Measurements from ENCODE around the gene SMIM17. TPM values are rescaled to one million over a fixed set of nuclear protein-coding genes. Genes with fewer than 3 reads are reported as not detected.
A peak's percentile ranks its signal among the peaks of the same experiment; 100 is the strongest.

Gene SMIM17
- total and polyA plus RNA-seq, 2 of the 13 experiments (the other 11 are each of a cell fraction or from before 2014, with no cell fraction given): 0.21 to 0.53 TPM

DNA sequence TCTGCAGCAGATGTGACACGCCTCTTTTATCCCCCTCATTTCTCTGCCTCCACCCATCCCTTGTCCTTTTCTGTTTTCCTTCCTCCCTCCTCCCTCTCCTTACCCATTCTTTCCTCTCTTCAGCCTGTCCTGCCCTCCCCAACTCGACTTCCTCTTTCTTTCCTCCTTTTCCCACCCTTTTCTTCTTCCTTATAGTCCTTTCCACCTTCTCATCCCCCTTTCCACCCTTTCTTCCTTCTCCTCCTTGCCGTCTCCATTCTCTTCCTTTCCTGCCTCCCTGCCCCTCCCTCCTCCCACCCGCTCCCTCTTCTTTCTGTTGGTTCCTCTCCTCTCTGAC is 48.5 kb upstream of the SMIM17 start:
- no peaks in the 10 kb centered on the region for H4K20me1 ChIP-seq (ENCODE audit: insufficient read depth, low read length)
- POLR2A ChIA-PET: interaction anchor here (1.0 kb wide), 1 partner anchor 1087 kb away, joined by 3 read pairs; the partner anchor contains the start of gene ZNF551
- H3K4me2 ChIP-seq (ENCODE audit: low read depth, low read length): peak overlapping the region; percentile 97; the same call in 1 of the 2 replicates
- in situ Hi-C loops (cut with HindIII; ENCODE audit: extremely low pct_ligation_motif_present, low pct_unique_long_range_greater_than_20kb): no loop called here
- peak overlapping the region in 1 of 3 experiments; percentile 100; a peak in 1 of 6 replicates for H3K4me3 ChIP-seq (replicated peaks in 1 of 3; ENCODE audit: insufficient read depth in 1 of 3, low read depth in 2 of 3, low read length in 3 of 3)
- 48% methylated on average over 4 of the region's 4 CpGs for WGBS (ENCODE audit: low lambda C conversion rate)
- peaks cover 17% of the 10 kb centered on the region for H3K4me1 ChIP-seq (ENCODE audit: insufficient read depth, low read length)
- H3K79me2 ChIP-seq (ENCODE audit: insufficient read depth, low read length): peaks cover 9% of the 10 kb centered on the region
- DNase-seq (ENCODE audit: low spot score) (no peak), FAIRE-seq (no peak), ATAC-seq (no peak)
- no peak overlapping the region for H3K27ac ChIP-seq (ENCODE audit: extremely low read length, insufficient read depth, low read length)
- H3K9me3 ChIP-seq (ENCODE audit: low read length): peaks cover 33% of the 10 kb centered on the region
- no TSS peak for BruUV-seq (replicated peaks)
- peak overlapping the region; percentile 77 for H2AFZ ChIP-seq (ENCODE audit: low read length)
- intact Hi-C loops (cut with micrococcal nuclease; ENCODE audit: unreplicated experiment): no loop called here
- no peaks in the 10 kb centered on the region; a peak in 1 of 5 replicates for H3K27me3 ChIP-seq (ENCODE audit: control insufficient read depth in 1 of 2, insufficient read depth in 2 of 2, low read length in 2 of 2)
- TF ChIP-seq ZNF274 (CRISPR knock-in tag; IDR thresholded peaks at IDR 0.05) (no peak), TP53 (CRISPR knock-in tag; conservative IDR thresholded peaks at IDR 0.05) (no peak)
- CTCF ChIA-PET (ENCODE audit: low intra/inter-chr PET ratio, low total read pairs): no interaction called here
- H3K36me3 ChIP-seq (replicated peaks in 1 of 2; ENCODE audit: control insufficient read depth in 1 of 2, insufficient read depth in 2 of 2, low read length in 2 of 2): no peaks in the 10 kb centered on the region
- H3K9ac ChIP-seq (ENCODE audit: insufficient read depth, low read depth, low read length): no peak overlapping the region

DNA sequence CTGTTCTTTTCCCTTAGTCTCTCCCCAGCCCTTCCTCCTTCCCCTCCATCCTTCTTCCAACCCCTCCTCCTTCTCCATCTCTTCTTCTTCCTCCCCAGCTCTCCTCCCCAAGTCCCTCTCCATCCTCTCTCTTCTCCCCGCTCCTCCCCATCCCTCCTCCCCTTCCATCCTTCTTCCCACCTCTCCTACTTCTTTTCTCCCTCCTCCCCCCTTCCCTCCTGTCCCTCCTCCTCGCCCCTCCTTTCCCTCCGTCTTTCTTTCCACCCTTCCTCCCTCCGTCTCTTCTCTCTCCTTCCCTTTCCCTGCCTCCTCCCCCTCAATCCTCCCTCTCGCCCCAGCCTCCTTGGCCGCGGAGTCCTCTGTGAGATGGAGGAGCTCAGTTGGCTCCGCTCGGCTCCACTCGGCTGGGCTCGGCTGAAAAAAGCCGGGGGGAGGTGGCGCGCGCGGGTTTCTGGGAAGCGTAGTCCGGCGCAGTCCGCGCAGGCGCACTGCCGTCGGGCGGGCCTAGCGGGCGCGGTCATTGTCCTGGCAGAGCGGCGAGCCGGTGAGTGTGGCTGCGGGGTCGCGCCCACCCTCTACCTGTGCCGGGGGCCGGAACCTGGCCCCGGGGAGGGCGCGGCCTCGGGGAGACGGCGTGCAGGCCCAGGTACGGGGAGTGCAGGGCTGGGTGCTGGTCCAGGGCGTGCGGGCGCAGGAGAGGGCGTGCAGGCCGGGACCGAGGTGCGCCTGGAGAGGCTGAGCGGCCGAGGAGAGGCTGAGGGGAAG is 48.0 kb upstream of the SMIM17 start, which contains the start of gene ZNF71:
Gene ZNF71 (plus strand): TSS at position 520 of the 765 bp plus-strand sequence. CDS start 6,257 bp downstream, outside the sequence.
- intact Hi-C loops (cut with micrococcal nuclease; ENCODE audit: unreplicated experiment) (no loop called here), in situ Hi-C loops (cut with HindIII; ENCODE audit: extremely low pct_ligation_motif_present, low pct_unique_long_range_greater_than_20kb) (no loop called here)
- peak within 1 kb of the TSS; percentile 97 for H3K4me2 ChIP-seq (ENCODE audit: low read depth, low read length)
- H3K79me2 ChIP-seq (ENCODE audit: insufficient read depth, low read length): peaks cover 9% of the 10 kb centered on the region
- ChIA-PET POLR2A (interaction anchor here (1.0 kb wide), 1 partner anchor 1087 kb away, joined by 3 read pairs; the partner anchor contains the start of gene ZNF551), CTCF (ENCODE audit: low intra/inter-chr PET ratio, low total read pairs) (no interaction called here)
- WGBS (ENCODE audit: low lambda C conversion rate): 2% methylated on average over 36 of the region's 52 CpGs
- peak; percentile 96 for ATAC-seq
- peak within 1 kb of the TSS; percentile 78 for H2AFZ ChIP-seq (ENCODE audit: low read length)
- H3K4me1 ChIP-seq (ENCODE audit: insufficient read depth, low read length): peaks cover 17% of the 10 kb centered on the region
- peak within 1 kb of the TSS; percentile 66 to 100 (median 100) for H3K4me3 ChIP-seq (replicated peaks in 1 of 3; ENCODE audit: insufficient read depth in 1 of 3, low read depth in 2 of 3, low read length in 3 of 3)
- BruUV-seq (replicated peaks): no TSS peak
- peaks cover 28% of the 10 kb centered on the region for H3K9me3 ChIP-seq (ENCODE audit: low read length)
- no peaks in the 10 kb centered on the region for H4K20me1 ChIP-seq (ENCODE audit: insufficient read depth, low read length)
- FAIRE-seq: no peak
- no peaks in the 10 kb centered on the region for H3K36me3 ChIP-seq (replicated peaks in 1 of 2; ENCODE audit: control insufficient read depth in 1 of 2, insufficient read depth in 2 of 2, low read length in 2 of 2)
- peak within 1 kb of the TSS; percentile 85 for H3K9ac ChIP-seq (ENCODE audit: insufficient read depth, low read depth, low read length)
- peak within 1 kb of the TSS; percentile 48 for H3K27ac ChIP-seq (ENCODE audit: extremely low read length, insufficient read depth, low read length)
- DNase-seq (ENCODE audit: low spot score): peak; percentile 58
- no peaks in the 10 kb centered on the region; a peak in 1 of 5 replicates for H3K27me3 ChIP-seq (ENCODE audit: control insufficient read depth in 1 of 2, insufficient read depth in 2 of 2, low read length in 2 of 2)
- TF ChIP-seq ZC3H13 (CRISPR knock-in tag; IDR thresholded peaks at IDR 0.05) (peak; percentile 76), ZFP90 (CRISPR knock-in tag; IDR thresholded peaks at IDR 0.05; ENCODE audit: borderline replicate concordance) (0 out of 2 replicates have a peak, but pooled peaks have one; percentile 59), TBX2 (CRISPR knock-in tag; IDR thresholded peaks at IDR 0.05; ENCODE audit: borderline replicate concordance) (peak; percentile 35; the same call in 1 of the 2 replicates), ZFAT (CRISPR knock-in tag; conservative IDR thresholded peaks at IDR 0.05) (no peak), ZNF432 (CRISPR knock-in tag; IDR thresholded peaks at IDR 0.05; ENCODE audit: borderline replicate concordance) (no peak), ZNF777 (CRISPR knock-in tag; IDR thresholded peaks at IDR 0.05) (peak; percentile 87)
- TF ChIP-seq, protein P1, sequence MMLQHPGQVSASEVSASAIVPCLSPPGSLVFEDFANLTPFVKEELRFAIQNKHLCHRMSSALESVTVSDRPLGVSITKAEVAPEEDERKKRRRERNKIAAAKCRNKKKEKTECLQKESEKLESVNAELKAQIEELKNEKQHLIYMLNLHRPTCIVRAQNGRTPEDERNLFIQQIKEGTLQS (CRISPR knock-in tag; IDR thresholded peaks at IDR 0.05): 0 out of 2 replicates have a peak, but pooled peaks have one; percentile 9
- TF ChIP-seq, protein P2, sequence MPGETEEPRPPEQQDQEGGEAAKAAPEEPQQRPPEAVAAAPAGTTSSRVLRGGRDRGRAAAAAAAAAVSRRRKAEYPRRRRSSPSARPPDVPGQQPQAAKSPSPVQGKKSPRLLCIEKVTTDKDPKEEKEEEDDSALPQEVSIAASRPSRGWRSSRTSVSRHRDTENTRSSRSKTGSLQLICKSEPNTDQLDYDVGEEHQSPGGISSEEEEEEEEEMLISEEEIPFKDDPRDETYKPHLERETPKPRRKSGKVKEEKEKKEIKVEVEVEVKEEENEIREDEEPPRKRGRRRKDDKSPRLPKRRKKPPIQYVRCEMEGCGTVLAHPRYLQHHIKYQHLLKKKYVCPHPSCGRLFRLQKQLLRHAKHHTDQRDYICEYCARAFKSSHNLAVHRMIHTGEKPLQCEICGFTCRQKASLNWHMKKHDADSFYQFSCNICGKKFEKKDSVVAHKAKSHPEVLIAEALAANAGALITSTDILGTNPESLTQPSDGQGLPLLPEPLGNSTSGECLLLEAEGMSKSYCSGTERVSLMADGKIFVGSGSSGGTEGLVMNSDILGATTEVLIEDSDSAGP (CRISPR knock-in tag; IDR thresholded peaks at IDR 0.05; ENCODE audit: borderline replicate concordance): peak; percentile 82; the same call in 1 of the 2 replicates

Data from HepG2 (cell line).